GM11168 (cell line): Measurements from ENCODE around the gene SKIC2.
"Not testable (repeated sequence)": the region's sequence is repeated elsewhere in the genome, so short reads cannot be mapped to it uniquely, and the experiment has no call there.

ENCODE experiments used
- in situ Hi-C: fragments of 300-500 bp; cut with MboI; formaldehyde crosslinking; loops from one replicate; pipeline ENCODE4 v1.12.0; 2022; ENCODE audit warnings: low sequenced_read_pairs; ENCODE audit not compliant: unreplicated experiment

SKIC2 gene

DNA sequence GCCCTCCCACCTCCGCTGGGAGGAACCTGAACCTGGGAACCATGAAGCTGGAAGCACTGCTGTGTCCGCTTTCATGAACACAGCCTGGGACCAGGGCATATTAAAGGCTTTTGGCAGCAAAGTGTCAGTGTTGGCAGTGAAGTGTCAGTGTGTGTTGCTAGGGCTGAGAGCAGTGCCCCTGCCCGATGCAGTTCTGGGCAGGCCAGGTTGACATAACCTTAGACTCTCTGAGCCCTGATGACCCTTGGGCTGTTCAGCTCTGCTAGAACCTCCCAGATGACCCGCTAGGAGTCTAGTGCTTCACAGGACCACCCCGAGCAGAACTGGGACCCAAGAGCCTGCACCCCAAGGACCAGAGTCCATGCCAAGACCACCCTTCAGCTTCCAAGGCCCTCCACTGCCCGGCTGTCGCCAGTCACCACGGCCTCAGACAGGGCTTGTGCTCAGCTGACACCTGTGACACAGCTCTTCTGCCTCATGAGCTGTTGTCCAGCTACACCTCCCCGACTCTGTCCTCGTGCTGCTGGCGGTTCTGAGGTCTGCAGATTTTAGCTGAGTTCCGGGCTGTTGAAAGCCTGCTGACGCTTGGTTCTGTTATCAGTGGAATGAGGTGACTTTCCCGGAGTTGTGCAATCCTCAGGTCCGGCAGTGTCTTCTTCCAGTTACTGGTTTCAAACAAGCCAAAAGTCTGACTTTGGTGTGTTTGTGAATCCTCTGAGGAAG, 43.7 kb downstream of the SKIC2 start:
- in situ Hi-C loops, result not testable (repeated sequence)

- in situ Hi-C loops, result not testable (repeated sequence)
Measured at GRCh38 chr6:32003301-32003700, 44.3 kb downstream of the SKIC2 start.

DNA sequence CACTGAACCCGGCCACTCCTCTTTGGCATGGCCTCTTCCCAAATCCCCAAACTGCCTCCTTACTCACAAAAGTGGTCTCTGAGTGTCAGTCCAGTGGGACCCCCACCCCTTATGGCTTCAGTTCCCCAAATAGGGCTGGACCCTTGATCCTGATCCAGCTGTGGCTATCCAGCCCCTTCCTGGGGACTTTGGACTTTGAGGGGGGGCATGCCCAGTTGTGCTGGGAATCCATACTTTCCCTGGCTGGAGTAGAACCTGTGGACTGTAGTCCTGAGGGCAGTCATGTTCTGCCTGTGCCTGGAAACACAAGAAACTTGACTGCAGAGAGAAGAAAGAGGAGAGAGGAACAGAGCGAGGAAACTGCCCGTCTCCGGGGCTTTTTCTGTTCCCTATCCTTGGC, 45.4 kb downstream of the SKIC2 start:
- in situ Hi-C loops, result not testable (repeated sequence)

GRCh38 chr6:32004864-32005537, 46.0 kb downstream of the SKIC2 start:
- in situ Hi-C loops, result loop anchor here (5.0 kb wide), 1 partner anchor 37 kb away; no protein-coding TSS in a partner anchor

DNA sequence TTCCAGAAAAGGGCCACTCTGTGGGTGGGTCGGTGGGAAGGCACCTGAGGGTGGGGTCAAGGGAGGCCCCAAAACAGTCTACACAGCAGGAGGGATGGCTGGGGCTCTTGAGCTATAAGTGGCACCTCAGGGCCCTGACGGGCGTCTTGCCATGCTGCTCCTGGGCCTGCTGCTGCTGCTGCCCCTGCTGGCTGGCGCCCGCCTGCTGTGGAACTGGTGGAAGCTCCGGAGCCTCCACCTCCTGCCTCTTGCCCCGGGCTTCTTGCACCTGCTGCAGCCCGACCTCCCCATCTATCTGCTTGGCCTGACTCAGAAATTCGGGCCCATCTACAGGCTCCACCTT, 46.5 kb downstream of the SKIC2 start:
- in situ Hi-C loops, result loop anchor here (5.0 kb wide), 1 partner anchor 37 kb away; no protein-coding TSS in a partner anchor

- in situ Hi-C loops, result loop anchor here (5.0 kb wide), 1 partner anchor 36 kb away; no protein-coding TSS in a partner anchor
Measured at GRCh38 chr6:32005991-32006529, 47.1 kb downstream of the SKIC2 start.

- in situ Hi-C loops, result loop anchor here (5.0 kb wide), 1 partner anchor 35 kb away; no protein-coding TSS in a partner anchor
Measured at GRCh38 chr6:32007086-32007485, 48.1 kb downstream of the SKIC2 start.

GRCh38 chr6:32008037-32008436, 49.1 kb downstream of the SKIC2 start:
- in situ Hi-C loops, result loop anchor here (5.0 kb wide), 1 partner anchor 34 kb away; no protein-coding TSS in a partner anchor

- in situ Hi-C loops, result loop anchor here (5.0 kb wide), 1 partner anchor 34 kb away; no protein-coding TSS in a partner anchor
Measured at GRCh38 chr6:32008616-32009015, 49.6 kb downstream of the SKIC2 start.

DNA sequence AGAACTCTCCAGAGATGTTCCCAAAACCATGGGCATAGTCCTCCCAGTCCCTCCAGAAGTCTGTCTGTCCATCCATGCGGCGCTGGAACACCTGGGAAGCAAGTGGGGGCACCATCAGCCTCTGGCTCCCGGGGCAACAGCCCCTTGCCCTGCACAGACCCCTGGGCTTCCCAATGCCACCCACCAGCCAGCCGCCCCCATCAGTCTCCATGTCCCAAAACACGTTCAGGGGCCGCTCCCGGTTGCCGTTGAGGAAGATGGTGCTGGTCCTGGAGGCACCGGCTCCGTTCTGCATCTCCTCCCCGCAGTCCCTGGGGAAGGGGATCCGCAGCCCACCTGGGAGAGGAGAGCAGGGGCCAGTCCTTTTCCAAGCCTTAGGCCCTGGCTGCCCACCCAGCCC, 50.6 kb downstream of the SKIC2 start:
- in situ Hi-C loops, result loop anchor here (5.0 kb wide), 1 partner anchor 33 kb away; no protein-coding TSS in a partner anchor

- in situ Hi-C loops, result not testable (repeated sequence)
Measured at GRCh38 chr6:32010856-32011530, 52.0 kb downstream of the SKIC2 start.

DNA sequence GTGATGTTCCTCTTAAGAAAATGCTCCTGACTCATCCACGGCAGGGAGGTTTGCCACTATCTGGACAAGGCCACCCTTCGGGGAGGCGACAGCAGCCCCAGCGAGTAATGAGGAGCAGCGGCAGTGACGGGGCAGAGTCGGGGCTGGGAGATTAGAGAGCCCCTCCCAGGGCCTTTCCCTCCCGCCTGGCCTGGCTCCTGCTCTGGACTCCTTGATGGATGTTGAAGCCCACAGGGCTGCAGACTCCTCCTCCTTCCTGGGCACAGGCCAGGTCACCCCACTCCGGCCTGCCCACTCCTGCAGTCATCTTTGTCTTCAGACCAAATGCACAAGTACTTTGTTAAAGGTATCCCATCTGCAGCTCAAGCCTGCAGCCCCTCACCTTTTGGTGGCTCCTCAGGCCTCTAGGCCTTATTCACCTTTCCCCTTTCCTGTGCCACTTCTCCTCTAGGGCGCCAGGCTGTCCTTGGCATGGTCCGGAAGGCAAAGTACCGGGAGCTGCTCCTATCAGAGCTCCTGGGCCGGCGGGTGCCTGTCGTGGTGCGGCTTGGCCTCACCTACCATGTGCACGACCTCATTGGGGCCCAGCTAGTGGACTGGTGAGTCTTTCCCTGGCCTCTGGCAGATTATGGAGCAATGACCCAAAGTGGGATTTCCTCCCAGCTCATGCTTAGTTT, 54.1 kb downstream of the SKIC2 start:
- in situ Hi-C loops, result not testable (repeated sequence)

DNA sequence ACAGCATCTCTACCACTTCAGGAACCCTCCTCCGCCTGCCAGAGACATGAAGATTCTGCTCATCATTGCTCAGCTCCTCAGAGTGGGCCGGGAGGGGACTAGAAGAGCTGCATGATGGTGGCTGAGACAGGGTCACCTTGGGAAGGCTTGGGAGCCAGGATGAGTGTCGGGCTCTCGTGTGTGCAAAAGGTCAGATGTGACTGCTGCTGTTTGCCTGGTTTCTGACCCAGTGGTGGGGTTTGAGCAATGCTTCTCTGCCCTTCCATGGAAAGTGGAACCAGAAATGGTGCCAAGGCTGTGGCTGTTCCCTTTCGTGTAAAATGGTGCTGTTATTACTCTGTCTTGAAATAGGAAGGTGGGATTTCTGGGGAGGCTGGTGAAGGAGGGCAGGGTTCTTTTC, 54.8 kb downstream of the SKIC2 start:
- in situ Hi-C loops, result not testable (repeated sequence)

GRCh38 chr6:32014547-32014946, 55.6 kb downstream of the SKIC2 start, which contains the start of gene C4B:
C4B (plus strand) TSS chr6:32014795; CDS start chr6:32014846, 51 bp downstream.
- in situ Hi-C loops, result not testable (repeated sequence)
